ENCODE results near the gene ZBTB21. TPM values are rescaled to one million over a fixed set of nuclear protein-coding genes. Genes with fewer than 3 reads are reported as not detected.

ZBTB21 gene
- total and polyA plus RNA-seq, 2 of the 8 experiments (the other 6 are each of a cell fraction or from before 2014, with no cell fraction given), result 3.9 to 17.8 TPM

DNA sequence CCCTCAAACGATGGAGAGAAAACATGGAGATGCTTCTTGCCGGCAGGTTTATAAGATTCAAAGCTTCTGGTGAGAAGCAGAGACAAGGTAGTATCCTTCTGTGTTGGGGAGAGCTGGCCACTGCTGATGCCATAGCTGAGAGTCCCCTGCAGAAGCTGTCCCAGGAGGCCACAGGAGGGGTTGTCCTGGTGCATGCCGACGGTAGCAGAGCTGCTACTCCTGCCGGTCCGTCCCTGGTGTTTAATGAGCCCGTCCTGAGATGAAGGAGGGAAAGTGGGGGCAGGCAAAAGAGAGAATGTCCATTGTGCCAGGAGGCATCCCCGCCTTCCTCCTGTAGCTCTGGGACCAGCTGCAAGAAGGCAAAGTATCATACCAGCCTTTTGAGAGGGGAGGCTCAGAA is 46.0 kb downstream of the ZBTB21 start:
- H4K5ac ChIP-seq (ENCODE audit: insufficient read length, low read depth, low read length), result no peak overlapping the region
- no peak overlapping the region for H3K27ac ChIP-seq (ENCODE audit: low read depth, low read length)
- no peak overlapping the region for H2BK120ac ChIP-seq (replicated peaks; ENCODE audit: low read depth, low read length)
- no peak overlapping the region for H4K8ac ChIP-seq (ENCODE audit: extremely low read depth, insufficient read depth, low read length)
- no peaks in the 10 kb centered on the region for H3K27me3 ChIP-seq (replicated peaks in 1 of 4; ENCODE audit: control insufficient read depth in 3 of 4, extremely low read depth in 1 of 4, insufficient read depth in 3 of 4, low read length in 3 of 4)
- TF ChIP-seq BRCA1 (IDR thresholded peaks at IDR 0.05; ENCODE audit: low read depth, low read length) (no peak), RAD21 (IDR thresholded peaks at IDR 0.05 in 1 of 2, conservative IDR thresholded peaks at IDR 0.05 in 1 of 2; ENCODE audit: low read depth in 2 of 2, low read length in 2 of 2) (no peak), TEAD4 (IDR thresholded peaks at IDR 0.05; ENCODE audit: low read depth, low read length) (no peak), BCL11A (IDR thresholded peaks at IDR 0.05; ENCODE audit: low read depth in 2 of 2, low read length in 2 of 2) (no peak), KDM4A (IDR thresholded peaks at IDR 0.05; ENCODE audit: low read depth, low read length, severe bottlenecking) (no peak), FOSL1 (IDR thresholded peaks at IDR 0.05; ENCODE audit: insufficient read depth, low read depth, low read length) (no peak)
- TF ChIP-seq, protein P1, sequence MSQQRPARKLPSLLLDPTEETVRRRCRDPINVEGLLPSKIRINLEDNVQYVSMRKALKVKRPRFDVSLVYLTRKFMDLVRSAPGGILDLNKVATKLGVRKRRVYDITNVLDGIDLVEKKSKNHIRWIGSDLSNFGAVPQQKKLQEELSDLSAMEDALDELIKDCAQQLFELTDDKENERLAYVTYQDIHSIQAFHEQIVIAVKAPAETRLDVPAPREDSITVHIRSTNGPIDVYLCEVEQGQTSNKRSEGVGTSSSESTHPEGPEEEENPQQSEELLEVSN (IDR thresholded peaks at IDR 0.05), result no peak
- H3K18ac ChIP-seq (ENCODE audit: extremely low read depth, low read length), result no peak overlapping the region
- H2BK5ac ChIP-seq (ENCODE audit: low read depth, low read length), result no peak overlapping the region
- no peak overlapping the region for H2BK15ac ChIP-seq (ENCODE audit: low read length)
- H3K4me1 ChIP-seq (replicated peaks in 1 of 4; ENCODE audit: control insufficient read depth in 3 of 4, insufficient read depth in 4 of 4, low read length in 3 of 4), result peaks cover 1 to 10% (median 3%) of the 10 kb centered on the region in 4 experiments; a peak in 6 of 7 replicates
- H2BK20ac ChIP-seq (ENCODE audit: low read length), result no peak overlapping the region
- no peak overlapping the region for H3K14ac ChIP-seq (ENCODE audit: insufficient read length)
- H3K9ac ChIP-seq (replicated peaks in 1 of 4; ENCODE audit: extremely low read depth in 1 of 4, low read depth in 3 of 4, low read length in 3 of 4), result no peak overlapping the region
- H3K36me3 ChIP-seq (ENCODE audit: control insufficient read depth in 2 of 4, insufficient read depth in 4 of 4, low read length in 3 of 4), result no peaks in the 10 kb centered on the region
- no peak overlapping the region for H2AFZ ChIP-seq (ENCODE audit: low read length)
- peak overlapping the region; percentile 17; the same call in 1 of the 2 replicates for H2BK12ac ChIP-seq (ENCODE audit: low read depth, low read length)
- H3K79me2 ChIP-seq (ENCODE audit: control insufficient read depth in 1 of 2, insufficient read depth in 2 of 2, low read length in 2 of 2), result no peaks in the 10 kb centered on the region
- no peak overlapping the region for H3K4me2 ChIP-seq (ENCODE audit: insufficient read depth in 1 of 2, low read depth in 2 of 2, low read length in 2 of 2)
- DNase-seq (ENCODE audit: low read depth in 1 of 2, low spot score in 2 of 2) (peak in 1 of 2 experiments; percentile 27), FAIRE-seq (no peak)
- no peak overlapping the region for H3K4me3 ChIP-seq (ENCODE audit: extremely low read depth in 1 of 4, insufficient read depth in 2 of 4, low read depth in 3 of 4, low read length in 4 of 4)
- H4K20me1 ChIP-seq (replicated peaks in 1 of 2; ENCODE audit: control insufficient read depth in 1 of 2, insufficient read depth in 2 of 2, low read length in 2 of 2), result no peaks in the 10 kb centered on the region
- CTCF ChIA-PET (ENCODE audit: partially characterized antibody), result interaction anchor here (0.9 to 1.3 kb wide), 4 partner anchors 10 to 140 kb away, joined by 3 read pairs; no protein-coding TSS in a partner anchor
- POLR2A ChIA-PET (ENCODE audit: partially characterized antibody), result no interaction called here
- WGBS, 2 experiments (ENCODE audit: extremely low coverage in 1 of 2, insufficient coverage in 1 of 2, insufficient read length in 1 of 2, insufficient replicate concordance in 2 of 2, low coverage in 1 of 2, low lambda C conversion rate in 2 of 2, missing lambda C conversion rate in 1 of 2), result 95% methylated on average over 8 of the region's 8 CpGs; no CpG with 5 or more reads in 1 of the 2 experiments
- H4K91ac ChIP-seq (replicated peaks; ENCODE audit: insufficient read length, low read length), result no peak overlapping the region
- no peaks in the 10 kb centered on the region for H3K23me2 ChIP-seq (ENCODE audit: low read depth, low read length)
- H3K23ac ChIP-seq (ENCODE audit: insufficient read length), result no peak overlapping the region
- no peaks in the 10 kb centered on the region for H3K79me1 ChIP-seq (ENCODE audit: low read depth, low read length)
- H3K56ac ChIP-seq (replicated peaks; ENCODE audit: insufficient read length, low read depth, low read length), result no peak overlapping the region
- H3K4ac ChIP-seq (replicated peaks; ENCODE audit: insufficient read length, low read depth, low read length), result no peak overlapping the region
- no peaks in the 10 kb centered on the region for H3K9me3 ChIP-seq (ENCODE audit: insufficient read depth in 2 of 2, low read depth in 1 of 2, low read length in 1 of 2)
- no peak overlapping the region for H2AK5ac ChIP-seq (ENCODE audit: low read depth, low read length)
